GM18498 (cell line): ENCODE data around the gene CD300A.
"Not testable (repeated sequence)": the region's sequence is repeated elsewhere in the genome, so short reads cannot be mapped to it uniquely, and the experiment has no call there.

Experiments used
- ATAC-seq: cut with Tn5 transposase; IDR thresholded peaks from one replicate; pipeline ENCODE4 v1.9.1; 2021; ENCODE audit warnings: mild to moderate bottlenecking, moderate library complexity; ENCODE audit not compliant: unreplicated experiment

Gene CD300A

DNA sequence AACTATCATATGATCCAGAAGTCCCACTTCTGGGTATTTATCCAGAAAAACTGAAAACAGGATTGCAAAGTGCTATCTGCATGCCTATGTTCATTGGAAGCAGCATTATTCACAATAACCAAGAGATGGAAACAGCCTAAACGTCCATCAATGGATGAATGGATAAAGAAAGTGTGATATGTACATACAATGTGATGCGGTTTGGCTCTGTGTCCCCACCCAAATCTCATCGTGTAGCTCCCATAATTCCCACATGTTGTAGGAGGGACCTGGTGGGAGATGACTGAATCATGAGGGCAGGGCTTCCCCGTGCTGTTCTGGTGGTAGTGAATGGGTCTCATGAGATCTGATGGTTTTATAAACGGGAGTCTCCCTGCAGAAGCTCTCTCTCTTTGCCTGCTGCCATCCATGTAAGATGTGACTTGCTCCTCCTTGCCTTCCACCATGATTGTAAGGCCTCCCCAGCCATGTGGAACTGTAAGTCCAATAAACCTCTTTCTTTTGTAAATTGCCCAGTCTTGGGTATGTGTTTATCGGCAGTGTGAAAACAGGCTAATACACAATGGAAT, 52.1 kb downstream of the CD300A start:
- not testable (repeated sequence) for ATAC-seq

DNA sequence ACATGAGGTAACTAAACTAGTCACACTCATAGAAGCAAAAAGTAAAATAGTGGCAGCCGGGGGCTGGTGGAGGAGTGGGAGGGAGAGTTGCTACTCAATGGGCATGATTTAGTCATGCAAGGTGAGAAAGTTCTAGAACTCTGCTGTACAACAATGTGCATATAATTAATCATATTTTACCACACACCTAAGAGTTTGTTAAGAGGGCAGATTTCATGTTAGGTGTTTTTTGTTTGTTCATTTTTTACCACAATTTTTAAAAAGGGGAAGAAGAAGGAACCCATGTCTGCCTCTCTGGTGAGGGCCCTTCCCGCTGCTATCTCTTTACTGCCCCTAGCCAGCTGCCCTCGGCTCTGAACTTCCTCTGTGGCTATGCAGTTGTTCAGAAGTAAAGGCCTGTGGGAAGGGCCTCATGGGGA, 53.6 kb downstream of the CD300A start:
- ATAC-seq: no peak

DNA sequence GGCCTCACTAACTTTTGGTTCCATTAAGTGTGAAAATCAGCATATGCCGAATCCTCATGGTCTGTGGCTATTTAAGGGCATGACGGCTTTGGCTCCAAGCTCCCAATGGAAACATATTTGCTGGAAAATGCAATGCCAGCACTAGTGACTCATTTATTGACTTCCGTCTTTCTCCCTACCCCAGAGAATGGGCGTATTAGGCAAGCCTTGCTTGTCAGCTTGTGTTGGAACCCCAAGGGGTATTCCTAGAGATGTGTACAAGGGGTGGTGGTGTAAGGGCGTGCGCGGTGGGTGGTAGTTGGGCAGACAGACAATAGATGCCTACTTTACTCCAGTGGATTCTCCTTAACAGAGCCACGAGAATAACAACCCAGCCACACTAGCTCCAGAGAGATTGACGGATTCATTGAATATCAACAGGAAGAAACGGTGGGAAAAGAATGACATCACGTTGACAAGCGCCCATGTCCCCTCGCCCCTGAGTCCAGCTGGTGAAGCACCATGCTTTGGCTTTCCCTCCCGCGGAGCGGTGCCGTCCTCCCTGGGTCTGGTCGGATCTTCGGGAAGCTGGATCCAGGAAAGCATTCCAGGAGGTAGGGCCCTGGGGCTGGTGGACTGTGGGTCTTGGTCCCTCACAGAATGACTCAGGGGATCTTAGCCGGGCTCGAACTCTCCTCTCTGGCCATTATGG, 54.5 kb downstream of the CD300A start:
- ATAC-seq: no peak

DNA sequence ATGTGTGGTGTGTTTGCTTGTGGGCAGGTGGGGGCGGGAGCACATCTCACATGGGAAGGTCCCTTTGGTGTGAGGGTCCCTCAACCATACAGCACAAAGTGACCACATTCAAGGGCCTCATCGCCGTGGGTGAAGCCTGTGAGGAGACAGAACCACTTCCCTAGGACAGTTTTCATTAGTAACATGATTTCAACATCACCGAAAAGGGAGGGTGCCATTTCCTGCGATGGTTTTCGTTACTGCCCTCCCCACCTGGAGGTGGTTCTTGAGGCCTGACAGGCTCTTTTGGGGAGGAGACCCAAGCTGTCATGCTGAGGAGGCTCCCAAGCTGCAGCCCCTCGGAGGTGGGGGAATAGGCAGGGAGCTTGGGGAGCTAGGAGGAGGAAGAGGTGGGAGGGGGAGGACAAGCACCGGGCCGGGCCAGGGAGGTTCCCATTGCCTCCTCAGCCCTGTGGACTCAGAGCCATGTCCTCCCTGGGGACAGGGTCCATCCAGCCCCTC, 55.3 kb downstream of the CD300A start:
- peak; percentile 41 for ATAC-seq

DNA sequence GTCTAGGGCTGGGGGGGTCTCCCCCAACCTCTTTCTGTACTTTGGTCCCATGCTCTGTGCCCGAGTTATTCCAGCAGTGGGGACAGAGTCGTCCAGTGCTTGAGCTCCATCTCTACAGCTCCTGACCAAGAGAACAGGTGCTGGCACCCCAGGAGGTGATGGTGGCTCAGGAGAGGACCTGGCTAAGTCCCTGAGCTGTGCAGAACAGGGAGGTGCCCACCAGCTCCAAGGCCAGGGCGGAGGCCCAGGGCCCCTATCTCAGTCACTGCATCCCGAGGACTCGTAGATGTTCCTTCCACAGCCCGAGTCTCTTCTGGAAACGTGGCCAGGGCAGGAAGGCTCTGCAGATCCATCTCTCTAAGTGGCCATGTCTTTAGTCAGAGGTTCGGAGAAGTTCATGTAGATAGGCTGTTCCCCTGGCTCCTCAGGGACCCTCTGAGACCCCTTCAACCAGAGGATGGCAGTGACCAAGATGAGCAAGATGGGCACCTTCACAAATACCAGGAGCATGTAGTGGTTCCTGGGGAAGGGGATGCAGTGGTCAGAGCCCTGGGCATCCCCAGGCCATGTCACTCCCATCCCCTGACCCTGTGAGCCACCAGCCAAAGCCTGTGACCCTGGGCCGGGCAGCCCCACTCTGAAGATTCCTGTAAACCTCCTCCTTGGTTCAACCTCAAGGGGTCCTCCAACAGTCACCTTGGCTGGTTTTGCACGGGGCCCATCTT, 56.1 kb downstream of the CD300A start:
- no peak for ATAC-seq

DNA sequence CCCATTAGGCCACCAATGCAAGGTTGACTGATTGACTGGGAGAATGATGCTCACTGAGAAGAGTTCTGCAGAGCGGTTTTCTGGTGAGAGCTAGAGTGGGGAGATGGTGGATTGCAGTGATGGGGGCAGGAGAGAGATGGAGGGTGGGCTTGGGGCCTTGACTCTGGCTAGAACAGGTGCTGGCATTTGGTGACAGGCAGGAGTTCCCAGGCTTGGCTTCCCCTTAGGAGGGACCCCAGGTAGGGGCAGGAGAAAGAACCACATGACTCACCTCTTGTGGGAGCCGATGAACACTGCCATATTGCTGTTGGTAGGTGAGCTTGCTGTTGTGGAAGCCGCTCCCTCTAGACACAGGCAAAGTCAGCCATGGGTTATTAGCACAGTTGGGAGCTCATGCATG, 56.9 kb downstream of the CD300A start:
- ATAC-seq: no peak

DNA sequence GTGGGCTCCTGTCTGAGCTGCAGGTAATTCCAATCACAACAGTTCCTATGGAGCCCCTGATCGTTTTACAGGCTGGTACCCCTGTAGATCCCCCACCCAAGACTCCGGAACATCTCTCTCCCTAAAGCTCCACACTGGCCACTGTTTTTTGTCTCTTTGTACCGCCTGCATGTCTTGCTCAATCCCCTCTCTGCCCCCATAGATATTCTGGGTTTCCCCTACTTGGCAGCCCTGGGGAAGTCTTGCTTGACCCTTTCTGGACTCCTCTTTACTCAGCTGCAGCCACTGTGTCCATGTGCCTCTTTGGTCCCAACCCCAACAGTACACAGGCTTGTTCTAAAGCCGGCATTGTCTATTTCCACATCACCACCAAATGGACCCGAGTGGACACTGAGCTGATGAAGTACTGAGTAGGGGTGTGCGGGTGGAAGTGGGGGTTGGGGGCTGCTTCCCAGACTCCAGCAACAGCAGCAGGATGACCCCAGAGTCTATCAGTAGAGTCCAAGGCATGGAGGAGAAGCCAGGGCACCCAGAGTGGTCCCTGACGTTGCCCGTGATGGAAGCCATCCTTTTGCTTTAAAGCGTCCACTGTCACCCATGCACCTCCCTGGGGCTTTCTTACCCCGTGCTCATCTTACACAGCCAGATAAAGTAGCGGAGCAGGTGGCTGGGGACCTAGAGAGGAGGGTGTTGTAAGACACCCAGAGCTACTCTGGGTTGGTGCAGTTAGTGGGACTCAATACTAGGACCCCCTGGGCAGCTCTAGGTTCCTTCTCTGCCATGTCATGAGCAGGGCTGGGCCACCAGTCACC, 58.4 kb downstream of the CD300A start:
- no peak for ATAC-seq

DNA sequence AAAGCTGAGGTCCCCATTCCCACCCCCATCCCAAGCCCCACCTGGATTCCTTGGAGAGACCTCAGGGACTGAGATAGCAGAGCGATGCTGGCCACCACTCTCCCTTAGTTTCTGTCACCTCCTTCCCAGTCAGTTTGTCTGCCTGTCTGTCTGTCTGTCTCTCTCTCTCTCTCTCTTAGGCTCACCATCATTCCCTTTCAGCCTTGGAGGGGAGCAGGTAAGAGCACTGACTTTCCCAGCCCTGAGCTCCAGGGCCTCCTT, 59.0 kb downstream of the CD300A start:
- ATAC-seq: no peak

DNA sequence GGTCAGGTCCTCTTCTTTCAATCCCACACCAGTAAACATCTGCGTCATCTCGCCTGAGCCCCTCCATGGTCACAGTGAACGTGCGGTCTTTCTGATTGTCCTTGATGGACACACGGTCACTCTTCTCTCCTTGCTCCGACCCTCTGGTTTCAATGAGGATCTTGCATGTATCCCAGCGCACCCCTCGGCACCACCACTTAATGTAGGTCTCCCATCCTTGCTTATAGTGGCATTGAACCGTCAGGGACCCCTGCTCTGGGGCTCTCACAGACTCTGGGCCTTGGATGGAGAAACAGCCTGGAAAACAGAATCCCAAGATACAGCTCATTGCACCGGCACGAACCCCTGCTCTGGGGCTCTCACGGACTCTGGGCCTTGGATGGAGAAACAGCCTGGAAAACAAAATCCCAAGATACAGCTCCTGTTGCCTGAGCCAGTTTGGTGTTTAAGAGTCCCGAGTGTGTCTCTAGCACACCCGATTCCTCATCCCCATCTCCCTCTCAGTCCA, 59.4 kb downstream of the CD300A start:
- ATAC-seq: no peak

DNA sequence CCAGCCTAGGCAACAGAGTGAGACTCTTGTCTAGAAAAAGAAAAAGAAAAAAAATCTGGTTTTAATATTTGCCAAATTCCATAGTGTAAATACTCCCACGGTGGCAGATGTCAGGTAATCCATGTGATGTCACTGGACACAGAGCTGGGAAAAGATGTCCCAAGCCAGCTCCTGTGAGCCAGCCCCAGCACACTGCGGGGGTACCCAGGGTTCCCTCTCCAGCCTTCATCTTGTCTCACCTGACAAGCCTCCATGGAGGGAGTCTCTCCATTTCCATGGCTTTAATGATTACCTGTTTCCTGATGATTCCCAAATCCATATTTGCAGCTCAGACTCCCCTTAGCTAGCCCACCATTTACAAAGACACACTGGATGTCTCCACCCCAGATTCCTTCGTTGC, 60.2 kb downstream of the CD300A start:
- no peak for ATAC-seq

DNA sequence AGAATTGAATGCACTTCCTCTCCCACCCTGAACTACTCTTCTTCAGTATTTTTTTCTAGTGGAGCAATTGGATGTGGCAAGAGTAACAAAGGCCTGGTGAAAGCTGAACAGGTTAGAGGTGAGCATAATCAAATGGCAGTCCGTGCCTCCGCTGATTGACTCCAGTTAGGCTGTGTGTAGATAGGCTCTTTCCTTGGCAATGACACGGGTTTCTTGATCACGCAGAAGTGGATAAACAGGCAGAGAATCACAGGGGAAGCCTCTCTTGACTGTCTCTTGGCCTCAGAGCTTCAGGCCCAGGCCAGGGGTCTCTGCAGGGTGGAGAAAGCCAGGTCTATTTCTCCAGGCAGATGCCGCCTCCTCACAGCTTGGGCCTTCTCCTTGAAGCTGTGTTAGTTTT, 60.6 kb downstream of the CD300A start:
- no peak for ATAC-seq

DNA sequence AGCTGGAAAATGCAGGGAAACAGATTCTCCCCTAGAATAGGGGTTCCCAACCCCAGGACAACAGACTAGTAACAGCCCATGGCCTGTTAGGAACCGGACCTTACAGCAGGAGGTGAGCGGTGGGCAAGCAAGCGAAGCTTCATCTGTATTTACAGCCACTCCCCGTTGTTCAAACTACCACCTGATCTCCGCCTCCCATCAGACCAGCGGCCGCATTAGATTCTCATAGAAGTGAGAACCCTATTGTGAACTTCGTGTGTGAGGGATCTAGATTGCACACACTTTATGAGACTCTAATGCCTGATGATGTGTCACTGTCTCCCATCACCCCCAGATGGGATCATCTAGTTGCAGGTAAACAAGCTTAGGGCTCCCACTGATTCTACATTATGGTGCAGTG, 61.3 kb downstream of the CD300A start:
- no peak for ATAC-seq

DNA sequence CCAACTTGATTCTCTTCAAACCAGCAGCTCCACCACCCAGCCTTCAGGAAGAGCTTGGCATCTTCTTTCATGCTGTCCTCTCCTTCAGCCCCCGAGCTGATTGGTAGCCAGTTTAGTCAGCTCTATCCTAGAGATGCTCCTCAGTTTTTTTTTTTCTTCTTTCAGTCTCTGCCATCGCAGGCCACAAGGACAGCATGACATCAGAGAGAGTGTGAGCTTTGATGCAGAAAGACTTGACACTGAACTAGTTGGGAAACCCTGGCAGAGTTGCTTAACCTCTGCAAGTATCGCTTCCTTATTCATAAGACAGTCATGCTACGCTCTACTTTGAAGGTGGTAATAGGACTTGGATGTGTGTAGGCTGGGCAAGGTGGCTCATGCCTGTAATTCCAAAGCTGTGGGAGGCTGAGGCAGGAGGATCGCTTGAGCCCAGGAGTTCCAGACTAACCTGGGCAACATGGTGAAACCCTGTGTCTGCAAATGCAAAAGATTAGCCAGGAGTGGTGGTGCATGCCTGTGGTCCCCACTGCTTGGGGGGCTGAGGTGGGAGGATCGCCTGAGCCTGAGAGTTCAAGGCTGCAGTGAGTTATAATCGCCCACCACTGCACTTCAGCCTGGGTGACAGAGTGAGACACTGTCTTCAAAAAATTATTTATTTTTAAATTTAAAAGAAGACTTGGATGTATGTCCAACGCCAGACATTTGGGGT, 62.2 kb downstream of the CD300A start:
- ATAC-seq: peak; percentile 82

DNA sequence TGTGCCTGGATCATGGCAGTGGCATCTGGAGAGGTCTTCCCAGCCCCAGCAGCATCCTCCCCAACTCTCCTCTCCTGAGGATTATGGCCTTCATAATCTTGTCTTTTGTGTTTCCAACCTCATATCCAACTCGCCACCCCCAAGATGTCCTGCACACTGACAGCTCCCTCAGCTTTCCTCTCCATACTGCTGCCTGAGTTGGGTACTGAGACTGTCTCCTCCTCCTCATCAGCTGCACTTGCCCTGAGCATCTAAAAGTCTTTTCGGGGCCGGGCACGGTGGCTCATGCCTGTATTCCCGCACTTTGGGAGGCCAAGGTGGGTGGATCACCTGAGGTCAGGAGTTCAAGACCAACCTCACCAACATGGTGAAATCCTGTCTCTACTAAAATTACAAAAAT, 62.8 kb downstream of the CD300A start:
- ATAC-seq: no peak

DNA sequence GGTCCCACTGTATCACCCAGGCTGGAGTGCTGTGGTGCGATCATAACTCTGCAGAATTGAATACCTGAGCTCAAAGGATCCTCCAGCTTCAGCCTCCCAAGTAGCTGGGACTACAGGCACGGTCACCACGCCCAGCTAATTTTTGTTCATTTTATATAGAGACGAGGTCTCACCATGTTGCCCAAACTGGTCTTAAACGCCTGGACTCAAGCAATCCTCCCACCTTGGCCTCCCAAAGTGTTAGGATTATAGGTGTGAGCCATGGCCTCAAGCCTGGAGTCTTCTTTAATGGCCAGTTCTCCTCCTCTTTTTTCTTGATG, 64.4 kb downstream of the CD300A start:
- ATAC-seq: no peak

DNA sequence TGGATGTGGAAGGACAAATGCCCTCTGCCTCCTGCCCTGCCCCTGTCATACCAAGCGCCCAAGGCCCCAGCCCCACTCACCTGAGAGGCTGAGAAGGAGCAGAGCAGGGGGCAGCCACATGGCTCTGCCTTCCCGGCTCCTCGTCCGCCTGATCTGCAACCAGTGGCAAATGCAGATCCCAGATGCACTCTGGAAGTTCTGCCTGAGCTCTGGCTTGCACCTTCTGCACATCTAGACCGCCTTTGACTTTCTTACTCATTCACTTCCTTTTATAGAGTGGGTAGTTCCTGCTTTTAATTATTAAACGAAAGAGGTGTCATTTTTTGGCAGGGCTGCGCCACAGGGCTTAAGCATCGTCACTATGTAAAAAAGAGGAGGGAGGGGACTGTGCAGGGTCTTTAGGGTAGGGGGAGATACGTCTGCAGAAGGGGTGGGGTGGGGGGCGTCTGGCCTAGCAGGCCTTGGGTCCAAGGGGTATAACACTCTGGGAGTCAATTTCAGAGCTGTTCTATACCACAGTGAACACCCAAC, 64.9 kb downstream of the CD300A start, which contains the start of gene CD300LB:
CD300LB (minus strand) TSS at position 245 of the 531 bp plus-strand sequence; CDS start at position 120, 125 bp downstream.
- ATAC-seq: no peak

DNA sequence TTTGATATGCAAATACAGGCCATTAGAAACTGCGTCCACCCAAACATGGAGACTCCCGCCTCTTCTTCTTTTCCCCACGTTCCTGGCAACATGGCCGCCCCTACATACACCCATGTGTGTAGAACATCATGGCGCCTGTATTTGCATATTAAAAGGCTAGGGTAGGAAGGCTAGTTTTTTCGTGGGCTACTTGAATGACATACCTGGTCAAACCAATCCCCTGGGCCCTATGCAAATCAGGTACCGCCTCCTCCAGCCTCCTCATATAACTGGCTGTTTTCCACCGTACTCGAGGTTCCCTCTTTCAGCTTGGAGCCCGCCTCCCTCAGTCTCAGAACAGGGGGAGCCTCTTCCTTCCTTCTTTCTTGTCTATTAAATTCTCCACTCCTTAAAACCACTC, 65.7 kb downstream of the CD300A start:
- ATAC-seq: peak; percentile 42
